GM21360 (cell line): ENCODE measurements around the gene MTA1.

Experiments
- ATAC-seq: cut with Tn5 transposase; IDR thresholded peaks from one replicate; pipeline ENCODE4 v1.9.1; 2021; ENCODE audit warnings: mild to moderate bottlenecking, moderate library complexity; ENCODE audit not compliant: unreplicated experiment

MTA1 gene

DNA sequence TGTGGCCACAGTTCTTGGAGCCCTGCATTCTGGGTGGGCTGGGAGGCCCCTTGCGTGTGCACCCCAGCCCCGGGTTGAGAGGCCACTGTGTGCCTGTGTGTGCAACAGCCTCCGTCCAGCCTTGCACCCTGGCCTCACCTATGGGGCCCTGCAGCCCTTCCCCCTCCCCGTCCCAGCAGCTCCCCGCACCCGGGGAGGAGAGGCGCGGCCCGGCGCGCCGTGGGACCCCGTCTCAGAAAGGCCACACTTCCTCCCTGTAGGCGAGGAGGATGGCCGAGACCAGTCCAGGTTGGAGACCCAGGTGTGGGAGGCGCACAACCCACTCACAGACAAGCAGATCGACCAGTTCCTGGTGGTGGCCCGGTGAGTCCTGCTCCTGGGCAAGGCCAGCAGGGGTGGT is 38.4 kb downstream of the MTA1 start:
- ATAC-seq: no peak

DNA sequence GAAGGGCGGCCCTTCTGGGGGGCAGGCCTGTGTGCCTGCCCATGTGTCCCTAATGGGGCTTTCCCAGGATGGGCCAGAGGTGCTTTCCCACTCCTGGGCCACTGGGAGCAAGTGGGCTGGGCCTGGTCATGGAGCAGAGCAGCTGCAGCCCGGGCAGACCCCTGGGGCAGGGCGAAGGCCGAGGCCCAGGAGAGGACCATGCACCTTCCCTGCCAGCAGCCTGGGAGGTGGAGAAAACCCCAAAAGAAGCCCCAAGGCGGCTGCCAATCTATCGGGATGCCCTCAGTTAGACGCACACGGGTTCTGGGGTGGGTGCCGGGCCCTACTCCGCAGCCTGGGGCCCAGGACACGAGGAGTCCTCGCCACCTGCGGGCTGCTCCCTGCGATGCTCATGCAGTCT is 38.9 kb downstream of the MTA1 start:
- no peak for ATAC-seq

DNA sequence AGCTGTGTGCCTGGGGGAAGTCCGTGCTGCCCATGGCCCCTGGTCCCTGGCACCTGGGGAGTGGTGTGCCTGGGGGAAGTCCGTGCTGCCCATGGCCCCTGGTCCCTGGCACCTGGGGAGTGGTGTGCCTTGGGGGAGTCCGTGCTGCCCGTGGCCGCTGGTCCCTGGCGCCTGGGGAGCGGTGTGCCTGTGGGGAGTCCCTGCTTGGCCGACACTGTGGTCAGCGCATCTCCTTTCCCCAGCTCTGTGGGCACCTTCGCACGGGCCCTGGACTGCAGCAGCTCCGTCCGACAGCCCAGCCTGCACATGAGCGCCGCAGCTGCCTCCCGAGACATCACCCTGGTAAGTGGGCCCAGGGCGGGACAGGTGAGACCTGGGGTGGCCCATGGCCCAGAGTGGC is 40.5 kb downstream of the MTA1 start:
- ATAC-seq: no peak

DNA sequence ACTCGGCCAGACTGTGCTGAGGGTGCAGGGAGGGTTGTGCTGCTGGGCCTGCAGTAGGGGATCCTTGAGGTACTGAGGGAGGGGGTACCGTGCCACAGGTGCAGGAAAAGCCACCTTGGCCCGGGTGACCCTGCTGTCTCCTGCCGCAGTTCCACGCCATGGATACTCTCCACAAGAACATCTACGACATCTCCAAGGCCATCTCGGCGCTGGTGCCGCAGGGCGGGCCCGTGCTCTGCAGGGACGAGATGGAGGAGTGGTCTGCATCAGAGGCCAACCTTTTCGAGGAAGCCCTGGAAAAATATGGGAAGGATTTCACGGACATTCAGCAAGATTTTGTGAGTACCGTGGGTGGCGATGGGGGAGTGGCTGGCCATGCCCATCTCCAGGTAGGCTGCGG is 41.0 kb downstream of the MTA1 start:
- ATAC-seq: no peak

DNA sequence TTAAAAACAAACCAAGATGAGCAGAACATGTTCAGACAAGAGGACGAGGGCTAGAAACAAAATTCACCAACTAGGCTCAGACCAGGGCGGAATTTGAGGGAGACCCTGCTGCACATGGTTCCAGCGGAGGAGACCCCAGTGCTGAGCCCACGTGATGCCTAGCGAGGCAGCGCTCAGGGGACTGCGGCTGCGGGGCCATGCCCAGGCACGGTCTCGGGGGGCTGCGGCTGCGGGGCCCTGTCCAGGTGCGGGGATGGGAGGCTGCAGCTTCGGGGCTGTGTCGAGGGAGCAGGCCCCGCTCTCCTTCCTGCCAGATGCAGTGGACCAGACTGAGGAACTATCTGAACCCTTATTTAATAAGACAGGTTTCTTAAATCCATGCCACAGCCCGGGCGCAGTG is 42.3 kb downstream of the MTA1 start:
- no peak for ATAC-seq

DNA sequence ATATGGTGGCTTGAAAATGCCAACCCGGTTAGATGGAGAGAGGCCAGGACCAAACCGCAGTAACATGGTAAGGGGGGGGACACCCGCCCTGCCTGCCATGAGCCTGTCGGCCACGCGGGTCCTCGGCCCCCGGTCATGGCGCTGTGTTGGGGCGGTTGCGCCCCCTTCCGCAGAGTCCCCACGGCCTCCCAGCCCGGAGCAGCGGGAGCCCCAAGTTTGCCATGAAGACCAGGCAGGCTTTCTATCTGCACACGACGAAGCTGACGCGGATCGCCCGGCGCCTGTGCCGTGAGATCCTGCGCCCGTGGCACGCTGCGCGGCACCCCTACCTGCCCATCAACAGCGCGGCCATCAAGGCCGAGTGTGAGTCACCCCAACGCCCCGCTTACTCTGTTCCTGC is 44.9 kb downstream of the MTA1 start:
- no peak for ATAC-seq

DNA sequence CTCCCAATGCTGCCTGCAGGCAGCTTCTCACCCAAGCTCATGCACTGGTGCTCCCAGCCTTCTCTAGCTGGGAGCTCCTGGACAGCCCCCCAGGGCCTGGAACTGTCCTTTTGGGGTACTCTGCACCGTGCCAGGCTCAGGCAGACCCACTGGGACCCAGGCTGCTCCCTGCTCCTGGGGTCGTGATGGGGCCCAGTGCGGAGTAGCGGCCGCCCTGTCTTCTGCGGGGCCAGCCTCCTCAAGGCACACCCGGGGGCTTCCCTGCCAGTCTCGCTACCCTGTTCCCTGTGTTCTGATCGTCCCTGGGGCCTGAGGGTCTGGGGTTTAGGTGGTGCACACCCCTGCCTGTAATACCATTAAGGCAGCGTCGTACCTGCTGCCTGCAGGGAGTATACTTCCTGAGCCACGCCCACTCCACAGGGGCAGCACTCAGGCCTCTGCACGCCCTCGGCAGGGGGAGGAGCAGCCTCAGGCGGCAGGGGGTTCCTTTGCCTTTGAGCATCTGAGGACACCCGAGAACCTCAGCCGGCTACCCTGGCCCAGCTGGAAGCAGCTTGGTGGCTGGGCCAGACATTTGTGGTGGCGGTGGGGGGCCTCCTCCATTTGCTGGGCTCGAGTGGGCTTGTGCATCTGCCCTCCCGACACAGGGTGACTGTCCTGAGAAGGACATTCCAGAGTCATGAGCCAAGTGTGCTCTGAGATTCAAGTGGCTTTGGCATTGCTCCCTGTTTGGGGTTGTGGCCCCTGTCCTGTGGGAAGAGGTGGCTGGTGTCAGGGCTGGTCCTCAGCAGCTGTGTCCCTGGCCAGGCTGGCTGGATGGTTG is 45.8 kb downstream of the MTA1 start:
- ATAC-seq: no peak

DNA sequence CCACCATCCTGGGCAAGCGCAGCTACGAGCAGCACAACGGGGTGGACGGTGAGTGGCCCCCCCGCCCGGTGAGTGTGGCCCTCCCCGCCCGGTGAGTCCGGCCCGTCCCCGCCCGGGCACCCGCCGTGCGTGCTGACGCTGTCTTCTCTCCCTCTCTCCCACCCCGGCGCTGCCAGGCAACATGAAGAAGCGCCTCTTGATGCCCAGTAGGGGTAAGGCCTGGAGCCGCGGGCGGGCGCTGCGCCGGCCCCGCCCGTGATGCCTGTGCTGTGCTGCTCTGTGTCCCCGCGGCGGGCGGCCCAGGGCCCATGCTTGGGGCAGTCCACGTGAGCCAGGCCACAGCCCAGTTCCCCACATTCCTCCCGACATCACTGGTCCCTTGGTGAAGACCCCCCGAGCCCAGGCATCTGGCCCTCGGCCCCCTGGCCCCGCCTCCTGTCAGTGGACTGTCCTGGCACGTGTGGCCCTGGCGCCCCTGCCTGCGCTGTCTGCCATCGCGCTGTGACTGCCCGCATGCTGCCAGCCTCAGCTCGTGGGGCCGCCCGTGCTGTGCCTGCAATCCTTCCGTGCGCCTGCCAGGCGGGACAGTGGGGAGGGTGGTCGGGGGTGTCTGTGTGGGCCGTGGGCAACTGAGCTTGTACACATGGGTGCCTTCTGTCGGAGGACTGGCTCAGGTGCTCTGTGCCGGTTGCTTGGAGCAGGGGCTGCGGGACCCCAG is 47.1 kb downstream of the MTA1 start:
- ATAC-seq: no peak

DNA sequence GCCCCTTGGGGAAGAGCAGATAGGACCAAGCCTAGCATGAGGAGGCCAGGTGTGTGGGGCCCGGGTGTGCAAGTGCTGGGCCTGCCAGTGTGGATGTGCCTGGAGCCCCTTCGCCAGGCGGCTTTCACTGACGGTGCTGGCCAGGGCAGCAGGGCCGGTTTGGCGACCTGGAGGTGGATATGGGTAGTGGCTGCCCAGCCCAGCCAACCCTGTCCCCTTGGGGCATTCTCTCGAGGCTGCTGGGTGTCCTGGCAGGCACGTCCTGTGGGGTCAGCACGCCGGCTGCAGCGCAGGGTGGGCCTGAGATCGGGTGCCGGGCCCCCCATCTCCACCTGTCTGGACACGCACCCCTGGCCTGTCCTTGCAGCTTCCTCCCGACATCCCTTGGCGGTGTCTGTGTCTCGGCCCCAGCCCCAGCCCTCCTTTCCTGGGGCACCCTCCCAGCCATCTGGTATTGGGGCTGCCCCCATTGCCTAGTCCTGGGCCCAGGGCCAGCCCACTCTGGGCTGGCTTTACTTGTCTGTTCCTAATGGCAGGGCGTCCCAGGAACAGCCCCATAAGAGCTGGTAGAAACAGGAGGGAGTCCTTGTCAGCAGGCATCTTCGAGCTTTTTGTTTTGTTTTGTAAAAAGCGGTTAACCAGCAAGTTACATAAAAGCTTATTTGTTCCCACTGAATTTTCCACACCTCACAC is 47.8 kb downstream of the MTA1 start:
- ATAC-seq: no peak

DNA sequence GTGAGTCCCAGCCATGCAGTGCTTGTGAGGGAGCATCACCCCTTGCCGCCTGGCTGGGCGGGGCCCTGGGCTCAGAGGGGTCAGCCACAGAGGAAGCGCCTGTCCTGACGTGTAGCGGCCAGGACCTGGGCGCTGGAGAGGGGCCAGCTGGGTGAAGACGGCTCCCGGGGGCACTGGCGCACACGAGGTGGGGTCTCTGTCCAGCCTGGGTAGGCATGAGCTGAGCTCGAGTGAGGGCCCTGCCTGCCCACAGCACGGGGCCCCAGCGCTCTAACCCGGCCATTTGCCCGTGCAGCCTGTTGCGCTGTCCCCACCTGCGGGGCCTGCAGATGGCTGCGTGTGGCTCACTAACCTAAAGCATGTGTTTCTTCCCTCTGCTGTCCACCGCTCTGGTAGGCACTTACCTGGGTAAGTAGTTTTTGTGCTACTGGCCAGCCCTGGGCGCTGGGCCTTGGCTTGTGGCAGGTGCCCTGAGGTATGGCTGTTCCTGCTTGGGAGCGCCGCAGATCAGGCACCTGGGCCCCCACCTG is 48.4 kb downstream of the MTA1 start:
- ATAC-seq: no peak

DNA sequence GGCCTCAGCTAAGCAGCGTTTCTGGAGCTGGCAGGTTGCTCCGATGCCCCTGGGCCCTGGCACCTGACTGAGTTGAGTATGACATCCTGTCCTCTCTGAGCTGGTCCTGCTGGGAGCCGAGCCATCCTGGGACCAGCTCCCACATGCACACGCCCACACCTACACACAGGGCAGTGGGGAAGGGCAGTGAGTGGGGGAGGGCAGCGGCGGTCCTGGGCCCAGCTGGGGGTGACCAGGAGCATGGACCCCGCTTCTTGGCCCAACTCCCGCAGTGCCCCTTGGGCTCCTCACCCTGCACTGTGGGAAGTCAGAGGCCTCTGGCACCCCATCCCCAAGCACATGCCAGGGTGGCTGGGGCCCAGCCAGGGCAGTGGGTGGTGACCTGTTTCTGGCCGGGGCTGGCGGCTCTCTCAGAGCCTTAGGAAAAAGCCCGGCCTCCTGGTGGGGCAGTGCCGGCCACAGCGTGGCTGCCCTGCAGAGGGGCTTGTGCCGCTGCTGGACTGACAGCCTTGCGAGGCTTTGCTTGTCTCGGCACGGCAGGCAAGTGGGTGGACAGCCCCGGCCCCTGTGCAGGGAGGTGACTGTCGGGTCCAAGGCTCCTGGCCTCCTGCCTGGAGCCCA is 49.1 kb downstream of the MTA1 start:
- no peak for ATAC-seq

DNA sequence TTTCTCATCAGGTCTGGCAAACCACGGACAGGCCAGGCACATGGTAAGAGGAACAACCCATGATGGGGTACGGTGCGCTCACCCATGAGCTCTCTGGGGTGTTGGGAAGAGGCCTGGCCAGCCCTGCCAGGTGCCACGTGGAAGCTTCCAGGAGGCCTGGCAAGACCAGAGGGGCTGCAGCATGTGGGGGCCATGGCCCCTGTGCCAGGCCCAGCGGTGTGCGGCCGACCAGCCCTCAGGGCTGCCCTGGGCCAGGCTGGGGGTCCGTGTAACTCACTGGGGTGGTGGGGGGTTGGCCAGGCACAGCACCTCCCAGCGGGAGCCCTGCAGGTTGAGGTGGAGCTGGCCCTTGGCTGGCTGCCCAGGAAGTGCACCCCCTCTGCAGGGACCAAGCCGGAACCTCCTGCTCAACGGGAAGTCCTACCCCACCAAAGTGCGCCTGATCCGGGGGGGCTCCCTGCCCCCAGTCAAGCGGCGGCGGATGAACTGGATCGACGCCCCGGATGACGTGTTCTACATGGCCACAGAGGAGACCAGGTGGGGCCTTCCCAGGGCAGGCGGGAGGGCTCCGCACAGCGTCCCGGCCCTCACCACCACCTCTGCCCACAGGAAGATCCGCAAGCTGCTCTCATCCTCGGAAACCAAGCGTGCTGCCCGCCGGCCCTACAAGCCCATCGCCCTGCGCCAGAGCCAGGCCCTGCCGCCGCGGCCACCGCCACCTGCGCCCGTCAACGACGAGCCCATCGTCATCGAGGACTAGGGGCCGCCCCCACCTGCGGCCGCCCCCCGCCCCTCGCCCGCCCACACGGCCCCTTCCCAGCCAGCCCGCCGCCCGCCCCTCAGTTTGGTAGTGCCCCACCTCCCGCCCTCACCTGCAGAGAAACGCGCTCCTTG is 50.1 kb downstream of the MTA1 start:
- no peak for ATAC-seq

DNA sequence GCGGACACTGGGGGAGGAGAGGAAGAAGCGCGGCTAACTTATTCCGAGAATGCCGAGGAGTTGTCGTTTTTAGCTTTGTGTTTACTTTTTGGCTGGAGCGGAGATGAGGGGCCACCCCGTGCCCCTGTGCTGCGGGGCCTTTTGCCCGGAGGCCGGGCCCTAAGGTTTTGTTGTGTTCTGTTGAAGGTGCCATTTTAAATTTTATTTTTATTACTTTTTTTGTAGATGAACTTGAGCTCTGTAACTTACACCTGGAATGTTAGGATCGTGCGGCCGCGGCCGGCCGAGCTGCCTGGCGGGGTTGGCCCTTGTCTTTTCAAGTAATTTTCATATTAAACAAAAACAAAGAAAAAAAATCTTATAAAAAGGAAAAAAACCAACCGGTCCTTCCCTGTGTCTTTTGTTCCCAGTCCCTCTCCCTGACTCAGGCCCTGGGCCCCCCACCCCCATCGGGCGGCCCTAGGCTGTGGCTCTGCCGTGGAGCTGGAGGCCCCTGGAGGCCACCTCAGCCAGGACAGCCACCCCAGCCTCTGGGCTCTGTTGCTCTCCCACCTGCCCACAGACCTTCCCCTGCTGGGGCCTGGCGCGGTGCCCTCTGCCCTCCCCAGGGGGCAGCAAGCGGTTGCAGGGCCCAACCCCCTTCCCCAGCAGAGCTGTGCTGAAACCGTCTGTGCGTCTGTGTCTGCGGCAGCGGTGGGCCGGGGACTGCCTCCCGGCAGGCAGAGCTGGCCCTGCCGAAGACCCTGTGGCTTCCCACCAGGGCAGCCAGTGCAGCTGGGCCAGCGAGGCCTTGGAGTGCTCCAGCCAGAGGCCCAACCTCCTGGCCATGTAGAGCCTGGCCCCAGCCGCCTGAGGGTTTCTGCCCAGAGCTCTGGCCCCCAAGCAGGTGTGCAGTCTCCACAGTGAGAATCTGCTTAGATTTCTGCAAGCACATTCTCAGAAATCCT is 51.0 kb downstream of the MTA1 start:
- ATAC-seq: no peak

DNA sequence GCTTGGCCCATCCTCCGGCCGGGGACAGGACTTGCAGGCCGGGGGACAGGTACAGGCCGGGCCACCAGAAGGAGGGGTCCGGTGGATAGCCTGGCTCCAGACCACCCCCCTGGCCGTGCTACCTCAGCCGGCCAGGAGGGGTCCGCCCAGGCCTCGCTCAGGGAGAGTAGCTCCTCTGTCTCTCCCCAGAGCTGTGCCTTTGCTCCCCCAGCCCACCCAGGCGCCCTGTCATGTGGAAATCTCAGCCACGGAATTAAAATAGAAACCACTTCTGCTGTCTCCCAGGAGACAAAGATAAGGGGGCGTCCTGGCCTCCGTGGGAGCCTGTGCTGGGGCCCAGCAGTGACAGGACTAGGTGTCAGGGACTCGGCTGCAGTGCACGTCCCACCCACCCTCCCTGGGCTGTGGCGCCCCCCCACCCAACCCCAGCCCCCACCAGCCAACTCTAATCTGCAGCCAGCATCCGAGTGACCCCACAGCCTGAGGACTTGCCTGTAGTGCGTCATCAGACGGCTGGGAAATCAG is 51.7 kb downstream of the MTA1 start:
- ATAC-seq: no peak

DNA sequence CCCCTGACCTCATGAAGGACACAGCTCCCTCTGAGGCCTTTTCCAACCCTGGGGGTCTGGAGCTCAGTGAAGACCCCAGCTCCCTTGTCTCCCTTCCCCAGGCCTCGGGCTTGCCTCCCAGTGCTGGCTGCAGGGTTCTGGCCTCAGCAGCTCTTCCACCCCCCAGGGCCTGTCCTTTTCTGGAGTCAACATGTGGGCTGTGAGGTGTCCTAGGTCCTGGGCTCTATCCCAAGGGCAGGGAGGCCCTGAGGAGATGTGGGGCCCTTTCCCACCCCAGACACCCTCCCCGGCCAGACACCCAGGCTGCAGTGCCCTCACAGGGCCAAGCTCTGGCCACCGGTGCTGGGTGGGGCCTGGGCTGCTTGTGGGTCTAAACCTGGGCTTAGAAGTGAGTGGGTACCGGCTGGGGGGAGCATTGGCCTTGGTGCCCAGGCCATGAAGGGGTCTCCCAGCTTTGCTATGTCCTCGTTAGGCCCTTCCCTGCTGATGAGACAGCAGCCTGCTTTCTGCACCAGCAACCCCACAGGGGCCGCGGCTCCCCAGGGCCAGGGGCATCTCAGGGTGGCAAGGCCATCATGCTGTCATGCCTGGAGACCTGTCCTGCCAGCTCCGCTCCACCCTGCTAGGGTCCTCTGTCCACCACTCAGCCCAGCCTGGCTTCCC is 52.3 kb downstream of the MTA1 start:
- no peak for ATAC-seq

DNA sequence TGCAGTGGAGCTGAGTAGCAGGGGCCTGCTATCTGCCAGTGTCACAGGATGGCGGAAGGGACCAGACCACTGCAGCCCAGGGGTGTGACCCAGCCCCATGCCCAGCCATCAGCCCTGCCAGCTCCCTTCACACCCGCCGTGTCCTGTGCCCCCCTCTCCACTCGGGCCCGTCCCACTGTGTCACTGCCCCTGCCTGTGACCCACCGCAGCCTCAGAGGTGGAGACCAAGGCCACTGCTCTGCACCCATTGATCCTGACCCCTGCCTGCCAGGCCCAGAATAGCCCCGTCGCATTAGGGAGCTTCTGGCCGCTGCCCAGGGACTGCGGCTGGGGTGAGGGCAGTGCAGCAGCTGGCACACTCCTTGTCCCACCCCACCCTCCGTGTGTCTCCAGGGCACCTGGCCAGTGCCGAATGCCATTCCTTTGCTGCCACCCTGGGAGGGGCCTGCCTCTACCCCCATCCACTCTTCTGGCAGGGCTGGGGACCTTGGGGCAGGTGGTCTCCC is 52.9 kb downstream of the MTA1 start:
- ATAC-seq: no peak

DNA sequence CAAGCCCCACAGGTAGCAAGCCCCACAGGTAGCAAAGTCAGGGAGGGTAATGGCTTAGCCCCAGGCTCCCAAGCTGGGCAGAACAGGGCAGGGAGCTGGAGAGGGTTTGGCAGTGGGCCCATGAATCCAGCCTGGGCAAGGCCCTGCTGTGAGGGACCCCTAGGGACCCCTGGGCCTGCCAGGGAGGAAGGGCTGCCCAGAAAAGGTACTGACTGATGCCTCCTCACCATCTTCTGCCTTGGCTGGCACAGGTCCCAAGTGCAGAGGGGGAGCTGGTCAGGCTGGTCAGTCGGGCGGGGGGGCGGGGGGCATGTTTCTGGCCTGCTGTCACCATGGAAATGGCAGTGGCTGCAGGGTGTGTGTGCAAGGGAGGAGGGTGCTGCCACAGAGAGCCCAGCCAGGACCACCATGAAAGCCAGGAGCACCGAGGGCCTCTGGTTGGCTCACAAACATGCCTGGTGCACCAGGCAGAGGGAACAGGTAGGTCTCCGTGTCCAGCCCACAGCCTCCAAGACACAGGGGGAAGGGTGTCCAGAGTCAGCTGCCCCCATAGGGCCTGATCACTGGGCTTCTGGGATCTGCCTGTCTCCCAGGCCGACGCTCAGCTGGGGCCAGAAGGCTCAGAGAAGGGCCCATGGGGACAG is 53.5 kb downstream of the MTA1 start:
- ATAC-seq: no peak
